Measurements from ENCODE around the gene KRT37.
"Not testable (repeated sequence)": the region's sequence is repeated elsewhere in the genome, so short reads cannot be mapped to it uniquely, and the experiment has no call there.

The KRT37 gene

DNA sequence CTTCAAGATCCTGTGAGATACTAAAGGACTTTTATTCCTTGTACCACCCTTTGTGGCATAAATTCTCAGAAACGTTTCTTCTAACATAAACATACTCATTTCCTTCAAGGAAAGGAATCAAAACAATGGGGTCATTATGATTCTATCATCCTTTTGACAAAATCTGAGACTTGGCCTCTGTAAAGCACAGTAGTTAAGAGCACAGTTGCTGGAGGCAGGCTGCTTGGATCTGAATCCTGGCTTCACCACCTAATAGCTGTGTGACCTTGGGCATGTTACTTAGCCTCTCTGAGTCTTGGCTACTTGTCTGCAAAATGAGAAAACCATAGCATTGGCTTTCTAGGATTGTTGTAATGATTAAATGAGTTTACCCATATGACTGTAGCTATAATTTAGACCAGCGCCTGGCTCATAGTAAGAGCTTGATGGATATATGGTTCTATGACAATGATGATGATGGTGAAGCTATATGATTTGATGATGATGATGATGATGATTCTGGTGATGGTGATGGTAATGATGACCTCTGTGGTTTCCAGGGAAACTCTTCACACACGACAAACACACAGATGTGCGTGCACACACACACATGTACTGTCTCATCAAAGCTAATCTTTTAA lies 20.9 kb downstream of the KRT37 start:
- DNase-seq, result no peak

DNA sequence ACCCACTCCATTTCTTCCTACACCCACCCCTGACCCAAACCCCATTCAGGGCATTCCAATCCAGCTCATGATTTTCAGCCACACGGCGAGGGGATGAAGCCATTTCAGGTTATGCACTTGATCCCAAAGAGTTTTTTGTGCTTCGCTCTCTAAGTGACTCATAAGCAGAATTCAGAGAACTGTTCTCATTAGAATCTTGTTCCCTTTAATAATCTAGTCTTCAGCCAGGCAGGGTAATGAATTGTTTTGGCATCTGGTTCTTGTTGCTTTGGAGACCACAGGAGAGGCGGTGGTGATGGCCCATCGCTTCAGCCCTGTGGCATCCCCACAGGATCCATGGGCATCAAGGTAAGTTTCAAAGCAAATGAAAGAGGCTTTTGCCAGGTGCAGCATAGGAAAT lies 22.2 kb downstream of the KRT37 start:
- no peak for DNase-seq

DNA sequence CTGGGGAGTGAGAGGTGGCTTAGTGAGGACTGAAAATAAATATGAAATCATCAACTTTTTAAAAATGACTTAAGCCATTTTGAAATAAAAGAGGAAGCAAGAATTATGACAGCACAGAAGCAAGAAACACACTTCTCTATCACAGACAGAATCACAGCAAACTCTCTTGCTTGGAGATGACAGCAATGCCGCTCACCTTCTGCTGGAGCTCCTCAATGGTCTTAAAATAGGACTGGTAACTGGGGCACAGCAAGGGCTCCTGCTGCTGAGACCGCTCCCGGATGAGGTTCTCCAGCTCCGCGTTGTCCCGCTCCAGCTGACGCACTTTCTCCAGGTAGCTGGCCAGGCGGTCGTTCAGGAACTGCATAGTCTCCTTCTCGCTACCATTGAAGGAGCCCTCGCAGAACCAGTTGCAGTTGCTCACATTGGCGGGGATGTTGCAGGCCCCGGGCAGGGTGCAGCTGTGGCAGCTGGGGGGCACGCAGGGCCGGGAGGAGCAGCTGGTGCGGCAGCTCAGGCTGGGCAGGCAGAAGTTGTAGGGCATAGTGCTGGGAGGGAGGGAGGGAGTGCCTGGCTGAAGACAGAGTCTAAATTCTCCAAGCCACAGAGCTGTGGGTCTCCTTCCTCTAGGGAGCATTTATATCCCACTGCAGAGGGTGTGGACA lies 27.3 kb downstream of the KRT37 start, which contains the start of gene KRT31:
Gene KRT31, minus strand, starts transcription at position 613 of the 665 bp plus-strand sequence. Its CDS starts 69 bp downstream, at position 544.
- no peak for DNase-seq

DNA sequence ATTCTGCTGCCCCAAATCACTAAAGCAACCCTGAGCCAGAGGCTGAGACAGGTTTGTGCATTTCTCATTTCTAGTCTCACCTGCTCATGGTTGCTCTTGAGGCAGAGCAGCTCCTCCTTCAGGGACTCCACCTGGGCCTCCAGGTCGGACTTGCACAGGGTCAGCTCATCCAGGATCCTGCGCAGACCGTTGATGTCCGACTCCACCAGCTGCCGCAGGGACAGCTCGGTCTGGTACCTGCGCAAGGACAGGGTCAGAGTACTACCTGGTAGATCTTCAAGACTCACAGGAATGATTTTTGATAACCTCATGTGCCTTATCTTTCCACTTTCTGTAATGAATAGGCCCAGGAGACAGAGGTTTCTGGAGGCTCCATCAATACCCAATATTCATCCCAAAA lies 28.0 kb downstream of the KRT37 start:
- no peak for DNase-seq

DNA sequence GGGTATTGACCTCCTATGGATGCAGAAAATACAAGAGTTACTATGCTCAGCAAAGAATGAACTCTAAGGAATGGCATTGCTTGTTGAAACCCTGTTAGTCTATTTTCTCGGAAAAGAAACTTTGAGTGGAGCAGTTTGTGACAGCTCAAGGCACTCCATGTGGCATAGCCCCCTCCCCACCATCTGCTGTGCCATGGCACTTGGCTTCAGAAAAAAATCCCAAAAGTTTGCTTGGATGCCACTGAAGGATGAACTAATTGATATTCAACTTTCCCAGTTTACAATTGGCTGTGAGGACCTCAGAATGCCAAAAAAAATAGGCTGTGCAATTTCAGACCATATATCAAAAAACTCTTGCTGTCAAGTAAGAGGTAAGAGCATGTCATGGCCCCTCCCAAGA lies 28.8 kb downstream of the KRT37 start:
- DNase-seq, result no peak

DNA sequence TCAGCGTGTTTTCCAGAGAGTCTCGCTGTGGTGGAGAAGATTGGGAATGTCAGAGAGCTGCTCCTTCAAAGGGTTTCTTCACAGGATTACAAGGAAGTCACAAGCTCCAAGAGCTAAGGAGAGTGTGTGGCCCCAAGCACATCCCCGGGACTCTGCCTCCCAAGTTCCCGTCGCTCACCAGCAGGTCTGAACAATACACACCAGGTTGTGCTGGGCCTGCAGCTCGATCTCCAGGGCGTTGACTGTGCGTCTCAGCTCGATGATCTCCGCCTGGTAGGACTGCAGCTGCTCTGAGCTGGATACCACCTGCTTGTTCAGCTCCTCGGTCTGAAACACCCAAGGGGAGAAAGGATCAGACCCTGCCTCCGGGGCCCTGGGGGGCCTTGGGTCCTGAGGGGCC lies 29.3 kb downstream of the KRT37 start:
- DNase-seq, result not testable (repeated sequence)

DNA sequence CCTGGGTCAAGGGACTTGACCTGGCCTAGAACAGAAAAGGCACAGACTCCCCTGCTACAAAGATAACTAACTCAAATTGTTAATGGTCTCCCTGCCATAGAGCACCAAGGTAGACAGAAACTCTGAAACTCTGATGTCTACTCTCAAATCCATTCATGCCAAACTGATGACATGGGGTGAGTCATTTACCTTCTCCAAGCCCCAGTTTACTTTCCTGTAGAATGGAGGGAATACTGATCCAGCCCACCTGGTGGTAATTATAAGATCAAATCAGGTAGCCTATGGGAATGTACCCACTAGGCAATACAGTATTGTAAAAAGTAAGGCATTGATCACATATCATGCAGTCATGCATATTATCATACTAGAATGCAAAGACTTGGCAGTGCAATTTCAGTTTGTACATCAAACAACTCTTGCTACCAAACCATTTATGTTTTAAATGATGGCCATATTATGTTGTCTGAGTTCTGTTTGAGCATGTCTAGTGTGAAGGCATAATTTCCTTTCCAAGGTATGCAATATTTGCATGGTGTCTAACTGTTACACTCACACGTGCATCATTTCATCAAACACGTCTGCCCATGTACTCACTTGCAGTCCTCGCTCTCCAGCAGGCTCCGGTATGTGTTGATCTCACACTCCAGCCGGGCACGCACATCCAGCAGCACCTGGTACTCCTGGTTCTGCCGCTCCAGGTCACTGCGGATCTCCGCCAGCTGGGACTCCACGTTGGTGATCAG lies 30.0 kb downstream of the KRT37 start:
- no peak for DNase-seq

DNA sequence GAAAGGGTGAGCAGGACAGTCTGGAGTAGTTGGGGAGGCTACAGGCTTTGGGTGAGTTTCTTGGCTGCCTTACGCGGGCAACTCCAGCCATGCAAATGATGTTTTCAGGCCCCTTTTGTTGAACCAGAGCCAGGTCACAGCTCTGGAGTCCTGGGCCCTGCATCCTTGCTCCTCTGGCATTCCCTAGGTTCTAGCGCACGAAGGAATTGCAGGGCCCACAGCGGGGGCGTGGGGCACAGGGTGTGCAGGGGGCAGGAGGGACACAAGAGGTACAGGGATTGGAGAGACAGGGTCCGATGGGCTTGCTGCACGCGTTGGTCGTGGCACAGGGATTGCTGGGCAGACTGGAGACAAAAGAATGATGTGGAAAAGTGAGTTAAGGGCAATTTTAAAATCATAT lies 30.6 kb downstream of the KRT37 start:
- DNase-seq, result no peak

DNA sequence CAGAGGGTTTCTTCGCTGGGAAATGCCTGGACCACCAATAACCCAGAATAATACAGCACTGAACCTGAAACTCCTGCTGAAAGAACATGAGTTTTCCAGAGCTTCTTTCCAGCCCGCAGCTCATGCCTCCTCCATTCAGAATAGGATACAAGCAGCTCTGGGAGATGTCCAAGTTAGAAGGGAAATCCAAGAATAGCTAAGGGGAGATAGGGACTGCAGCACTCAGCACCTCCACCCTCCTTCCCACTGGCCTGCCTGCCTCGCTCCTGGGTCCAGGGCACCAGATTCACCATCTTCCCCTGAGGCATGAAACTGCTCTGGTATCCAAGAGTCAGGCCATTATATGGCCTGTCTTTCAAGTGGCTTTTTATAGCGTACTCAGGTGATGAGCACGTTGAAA lies 31.1 kb downstream of the KRT37 start:
- DNase-seq, result no peak

DNA sequence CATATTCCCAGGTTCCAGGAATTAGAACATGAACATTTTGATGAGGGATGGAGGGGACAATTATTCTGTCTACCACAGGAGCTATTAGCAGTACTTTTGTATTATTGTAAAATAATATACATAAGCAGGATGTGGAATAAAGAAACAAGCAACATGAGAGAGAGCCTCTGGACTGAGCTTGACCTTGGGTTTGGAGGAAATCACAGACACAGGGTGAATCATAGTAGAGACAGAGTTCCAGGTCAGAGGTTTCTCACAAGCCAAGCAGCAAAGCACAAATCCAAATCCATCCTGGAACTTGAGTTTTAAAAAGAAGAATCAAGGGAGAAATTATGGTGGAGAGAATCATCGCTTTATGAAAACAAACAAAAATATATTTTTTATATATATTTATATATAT lies 32.1 kb downstream of the KRT37 start:
- DNase-seq, result no peak

DNA sequence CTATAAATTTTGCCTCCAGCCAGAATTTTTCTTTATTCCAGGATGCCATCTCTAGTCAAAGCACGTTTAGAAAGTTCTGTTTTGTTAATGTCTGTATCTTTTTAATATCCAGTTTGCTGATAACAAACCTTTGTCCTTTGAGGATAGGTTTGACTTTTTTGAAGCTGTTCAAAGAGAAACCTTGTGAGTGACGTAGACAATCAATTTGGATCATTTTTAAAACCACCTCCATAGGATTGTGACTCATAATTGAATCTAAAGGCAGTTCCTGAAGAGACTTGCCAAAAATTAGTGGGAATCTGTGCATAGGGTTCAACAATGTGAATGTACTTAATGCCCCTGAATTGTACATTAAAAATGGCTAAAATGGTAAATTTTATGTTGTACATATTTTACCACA lies 32.9 kb downstream of the KRT37 start:
- DNase-seq, result no peak

DNA sequence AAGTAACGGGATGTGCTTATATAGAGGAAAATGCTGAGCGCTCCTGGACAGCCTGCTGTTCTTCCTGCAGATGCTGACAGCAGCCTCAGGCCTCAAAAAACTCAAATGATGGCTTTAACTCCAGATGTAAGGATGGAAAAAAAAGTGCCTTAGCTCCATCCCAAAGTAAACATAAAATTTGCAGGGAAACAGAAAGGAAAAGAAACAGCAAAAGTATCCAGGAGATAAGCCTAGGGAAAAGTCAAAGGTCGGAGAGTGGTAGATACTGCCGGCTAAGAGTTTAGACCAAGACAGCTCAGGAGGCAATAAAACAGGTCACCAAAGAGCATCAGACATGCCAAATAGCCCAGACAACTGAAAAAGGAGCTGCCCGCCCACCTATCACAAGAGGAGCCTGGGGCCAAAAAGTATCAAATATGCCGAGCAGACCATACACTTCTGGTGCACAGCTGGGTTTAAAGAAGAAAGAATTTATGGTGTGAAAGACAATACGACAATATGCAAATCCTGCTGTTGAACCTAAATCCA lies 33.9 kb downstream of the KRT37 start:
- DNase-seq, result no peak

DNA sequence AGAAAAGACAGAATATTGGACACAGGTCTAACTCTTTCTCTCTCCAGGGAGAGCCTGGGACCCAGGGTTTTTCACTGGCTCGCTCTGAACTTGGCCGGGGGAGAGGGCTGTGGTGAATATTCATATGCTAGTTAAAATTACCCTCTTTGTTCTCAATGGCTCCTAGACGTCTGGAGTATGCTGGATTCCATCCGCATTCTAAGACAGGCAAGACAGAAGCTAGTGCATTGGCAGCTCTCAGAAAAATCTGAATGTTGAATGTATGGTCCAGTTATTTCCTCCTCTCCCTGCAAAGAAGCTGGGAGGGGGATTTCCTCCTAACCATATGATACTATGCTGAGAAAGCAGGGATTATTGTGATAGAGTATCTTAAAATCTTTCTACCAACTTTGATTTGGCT lies 36.7 kb downstream of the KRT37 start:
- no peak for DNase-seq

DNA sequence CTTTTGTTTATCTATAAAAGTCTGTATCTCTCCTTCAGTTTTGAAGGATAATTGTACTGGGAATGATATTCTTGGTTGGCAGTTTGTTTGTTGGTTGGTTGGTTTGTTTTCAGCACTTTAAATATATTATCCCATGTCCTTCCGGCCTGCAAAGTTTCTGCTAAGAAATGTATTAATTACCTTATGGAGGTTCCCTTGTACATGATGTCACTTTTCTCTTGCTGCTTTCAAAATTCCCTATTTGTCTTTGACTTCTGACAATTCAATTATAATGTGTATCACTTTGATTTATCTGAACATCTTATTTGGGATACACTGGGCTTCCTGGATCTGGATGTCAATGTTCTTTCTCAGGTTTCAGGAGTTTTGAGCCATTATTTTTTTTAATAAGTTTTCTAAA lies 38.2 kb downstream of the KRT37 start:
- no peak for DNase-seq

DNA sequence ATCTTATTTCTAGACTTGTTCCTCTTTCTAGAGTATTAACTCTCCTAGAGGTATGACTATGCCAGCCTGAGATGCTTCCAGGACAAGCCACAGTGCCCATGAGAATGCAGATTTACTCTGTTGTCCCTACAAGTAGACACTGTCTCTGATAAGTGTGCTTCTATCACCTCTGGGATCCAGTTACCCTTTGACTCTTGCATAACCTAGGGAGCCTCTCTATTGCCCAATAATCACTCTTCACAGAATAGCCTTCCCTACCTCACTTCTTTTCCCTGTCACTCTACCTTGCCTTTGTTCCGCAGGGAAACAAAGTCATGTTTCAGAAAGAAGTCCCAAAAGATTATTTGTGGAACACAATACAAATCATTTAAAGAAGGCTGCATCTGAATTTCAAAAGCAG lies 40.7 kb downstream of the KRT37 start:
- no peak for DNase-seq

DNA sequence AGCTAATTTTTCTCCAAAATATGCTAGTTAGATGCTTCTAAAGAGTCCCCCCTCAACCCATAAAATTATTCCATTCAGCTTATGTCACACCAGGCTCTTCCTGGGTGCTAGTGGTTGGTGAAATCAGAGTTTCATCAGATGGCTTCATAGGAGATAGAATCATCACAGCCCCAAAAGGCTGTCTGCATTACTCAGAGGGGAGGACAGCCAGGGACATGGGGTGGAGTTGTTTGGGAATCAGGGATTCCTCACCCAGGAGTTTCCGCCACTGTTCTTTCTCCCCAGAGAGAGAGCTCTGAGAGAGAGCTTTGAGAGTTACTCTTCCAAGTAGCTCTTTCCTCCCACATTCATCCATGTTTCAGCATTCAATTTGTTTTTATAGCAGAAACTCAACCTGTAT lies 42.0 kb downstream of the KRT37 start:
- DNase-seq, result no peak

DNA sequence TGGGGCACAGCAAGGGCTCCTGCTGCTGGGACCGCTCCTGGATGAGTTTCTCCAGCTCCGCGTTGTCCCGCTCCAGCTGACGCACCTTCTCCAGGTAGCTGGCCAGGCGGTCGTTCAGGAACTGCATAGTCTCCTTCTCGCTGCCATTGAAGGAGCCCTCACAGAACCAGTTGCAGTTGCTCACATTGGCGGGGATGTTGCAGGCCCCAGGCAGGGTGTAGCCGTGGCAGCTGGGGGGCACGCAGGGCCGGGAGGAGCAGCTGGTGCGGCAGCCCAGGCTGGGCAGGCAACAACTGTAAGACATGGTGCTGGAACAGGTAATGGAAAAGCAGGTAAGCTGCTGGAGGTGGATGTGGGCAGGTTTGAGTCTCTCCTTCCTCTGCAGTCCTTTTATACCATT lies 42.4 kb downstream of the KRT37 start, which contains the start of gene KRT34:
Gene KRT34, minus strand, starts transcription at position 364 of the 400 bp plus-strand sequence. Its CDS starts 60 bp downstream, at position 304.
- DNase-seq, result not testable (repeated sequence)

DNA sequence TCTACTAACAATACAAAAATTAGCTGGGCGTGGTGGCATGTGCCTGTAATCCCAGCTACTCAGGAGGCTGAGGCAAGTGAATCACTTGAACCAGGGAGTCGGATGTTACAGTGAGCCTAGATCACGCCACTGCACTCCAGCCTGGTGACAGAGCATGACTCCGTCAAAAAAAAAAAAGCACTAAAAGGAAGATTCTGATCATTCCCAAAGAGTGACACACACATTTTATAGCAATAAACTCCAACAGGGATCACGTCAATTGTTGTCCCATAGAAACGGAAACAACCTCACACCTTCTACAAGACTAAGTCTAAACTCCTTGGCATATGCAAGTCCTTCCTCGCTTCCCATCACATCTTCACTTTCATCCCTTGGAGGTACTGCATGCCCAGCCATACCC lies 44.3 kb downstream of the KRT37 start:
- not testable (repeated sequence) for DNase-seq

DNA sequence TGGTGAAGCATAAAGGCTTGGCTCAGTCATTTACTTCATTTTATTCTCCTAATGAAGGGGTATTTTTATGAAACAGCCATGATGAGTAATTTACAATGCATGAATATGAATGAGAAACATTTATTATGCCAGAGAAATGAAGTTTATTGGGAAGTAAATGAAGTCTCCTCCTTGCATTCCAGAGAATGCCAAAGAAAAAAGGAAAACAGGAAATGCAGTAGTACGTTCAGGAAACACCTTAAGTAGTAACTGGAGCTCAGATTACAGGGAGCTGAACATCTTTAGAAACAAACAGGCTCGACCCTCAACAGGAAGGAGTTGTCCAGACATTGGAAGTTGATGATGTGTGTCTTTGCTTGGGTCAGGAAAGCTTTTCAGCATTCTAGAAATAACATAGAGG lies 46.8 kb downstream of the KRT37 start:
- DNase-seq, result no peak
